Epithelial cell of esophagus (primary cell): ENCODE data around the gene RELL2.

Source experiments
- DNase-seq: peaks from one replicate; pipeline ENCODE4 v3.0.0; 2010; ENCODE audit warnings: low read depth
- H3K4me3 ChIP-seq: 2 replicates; pipeline ENCODE4 v1.5.1; 2011; ENCODE audit warnings: mild to moderate bottlenecking, low read length, control low read depth
- TF ChIP-seq, protein P1 (sequence below): IDR thresholded peaks from 2 replicates; pipeline ENCODE4 v1.5.1; 2011; ENCODE audit warnings: low read depth, mild to moderate bottlenecking, low read length, control low read depth, inconsistent platforms; ENCODE audit not compliant: insufficient read depth; ENCODE audit errors: missing control alignments

RELL2 gene

DNA sequence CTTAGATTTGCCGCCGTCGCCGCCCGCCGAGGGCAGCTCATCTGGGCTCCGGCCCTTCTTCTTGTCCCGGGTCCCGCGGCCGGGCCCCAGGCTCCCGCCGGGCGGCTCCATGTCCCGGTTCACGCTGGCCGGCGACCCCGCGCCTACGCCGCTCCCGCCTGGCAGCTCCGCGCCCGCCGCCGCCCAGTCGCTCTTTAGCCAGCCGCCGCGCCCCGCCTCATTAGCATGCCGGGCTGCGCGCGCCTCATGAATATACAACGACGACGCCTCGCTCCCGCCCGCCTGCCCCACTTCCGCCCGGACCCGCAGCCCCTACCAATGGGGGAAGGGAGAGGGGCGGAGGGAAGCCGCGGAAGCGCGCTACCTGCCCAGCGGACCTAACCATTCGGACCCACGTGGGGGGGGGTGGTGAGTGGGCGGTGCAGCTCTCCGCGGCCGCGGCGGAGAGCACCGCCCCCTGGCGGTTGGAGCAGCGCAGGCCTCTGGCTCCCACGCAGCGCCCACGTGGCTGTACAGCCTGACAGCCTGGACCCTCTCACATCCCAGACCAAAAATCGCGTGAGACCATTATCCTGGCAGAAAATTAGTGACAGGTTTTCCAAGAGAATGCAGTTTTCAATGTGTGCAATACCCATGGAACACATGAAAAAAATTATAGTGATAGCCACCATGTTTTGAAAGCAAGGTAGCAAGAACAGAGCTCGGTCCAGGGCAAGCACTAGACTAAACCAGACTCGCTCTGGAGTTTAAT is 17.8 kb upstream of the RELL2 start, which contains the start of gene DIAPH1:
DIAPH1 (minus strand) TSS at position 197 of the 751 bp plus-strand sequence; CDS start at position 111, 86 bp downstream.
- H3K4me3 ChIP-seq, result peak within 1 kb of the TSS; percentile 80
- TF ChIP-seq, protein P1, sequence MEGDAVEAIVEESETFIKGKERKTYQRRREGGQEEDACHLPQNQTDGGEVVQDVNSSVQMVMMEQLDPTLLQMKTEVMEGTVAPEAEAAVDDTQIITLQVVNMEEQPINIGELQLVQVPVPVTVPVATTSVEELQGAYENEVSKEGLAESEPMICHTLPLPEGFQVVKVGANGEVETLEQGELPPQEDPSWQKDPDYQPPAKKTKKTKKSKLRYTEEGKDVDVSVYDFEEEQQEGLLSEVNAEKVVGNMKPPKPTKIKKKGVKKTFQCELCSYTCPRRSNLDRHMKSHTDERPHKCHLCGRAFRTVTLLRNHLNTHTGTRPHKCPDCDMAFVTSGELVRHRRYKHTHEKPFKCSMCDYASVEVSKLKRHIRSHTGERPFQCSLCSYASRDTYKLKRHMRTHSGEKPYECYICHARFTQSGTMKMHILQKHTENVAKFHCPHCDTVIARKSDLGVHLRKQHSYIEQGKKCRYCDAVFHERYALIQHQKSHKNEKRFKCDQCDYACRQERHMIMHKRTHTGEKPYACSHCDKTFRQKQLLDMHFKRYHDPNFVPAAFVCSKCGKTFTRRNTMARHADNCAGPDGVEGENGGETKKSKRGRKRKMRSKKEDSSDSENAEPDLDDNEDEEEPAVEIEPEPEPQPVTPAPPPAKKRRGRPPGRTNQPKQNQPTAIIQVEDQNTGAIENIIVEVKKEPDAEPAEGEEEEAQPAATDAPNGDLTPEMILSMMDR, result peak; percentile 76
- DNase-seq, result peak; percentile 99

DNA sequence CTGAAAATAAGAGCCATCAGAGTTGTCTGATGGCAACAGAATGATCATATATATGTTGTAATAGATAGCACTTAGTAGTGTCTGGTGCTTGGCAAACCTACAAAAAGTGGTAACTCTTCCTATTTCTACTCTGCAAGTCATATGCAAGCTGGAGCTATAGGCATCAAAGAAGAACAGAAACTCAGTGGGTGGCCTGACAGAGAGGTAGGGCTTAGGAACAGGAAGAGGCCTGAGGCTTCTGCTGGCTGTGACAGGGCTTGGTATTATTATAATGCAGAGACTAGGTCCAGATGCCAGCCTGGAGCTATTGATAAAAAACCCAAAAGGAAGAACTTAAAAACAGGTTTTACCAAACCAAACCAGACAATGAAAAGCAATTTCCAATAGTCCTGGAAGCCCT is 13.6 kb upstream of the RELL2 start:
- TF ChIP-seq, protein P1, result no peak
- DNase-seq, result no peak
- no peak overlapping the region for H3K4me3 ChIP-seq

DNA sequence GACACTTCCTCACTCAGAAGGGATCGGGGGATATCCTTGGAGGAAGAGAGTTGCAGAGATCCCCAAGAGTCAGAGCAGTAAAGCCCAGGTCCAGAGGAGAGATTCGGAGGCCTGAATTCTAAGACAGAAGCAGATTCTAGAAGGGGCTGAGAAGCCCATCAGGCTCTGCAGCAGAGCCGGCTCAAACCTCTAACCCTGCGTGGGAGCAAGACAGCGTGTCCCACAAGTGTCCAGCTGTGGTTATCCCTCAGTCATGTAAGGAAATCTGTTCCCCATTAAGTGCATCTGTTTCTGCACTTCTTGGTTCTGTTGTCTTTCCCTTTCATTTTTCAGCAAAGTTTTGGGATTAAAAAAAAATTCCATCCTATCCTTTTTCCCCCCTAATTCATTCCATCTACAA is 13.2 kb upstream of the RELL2 start:
- no peak for DNase-seq
- TF ChIP-seq, protein P1, result no peak
- no peak overlapping the region for H3K4me3 ChIP-seq

DNA sequence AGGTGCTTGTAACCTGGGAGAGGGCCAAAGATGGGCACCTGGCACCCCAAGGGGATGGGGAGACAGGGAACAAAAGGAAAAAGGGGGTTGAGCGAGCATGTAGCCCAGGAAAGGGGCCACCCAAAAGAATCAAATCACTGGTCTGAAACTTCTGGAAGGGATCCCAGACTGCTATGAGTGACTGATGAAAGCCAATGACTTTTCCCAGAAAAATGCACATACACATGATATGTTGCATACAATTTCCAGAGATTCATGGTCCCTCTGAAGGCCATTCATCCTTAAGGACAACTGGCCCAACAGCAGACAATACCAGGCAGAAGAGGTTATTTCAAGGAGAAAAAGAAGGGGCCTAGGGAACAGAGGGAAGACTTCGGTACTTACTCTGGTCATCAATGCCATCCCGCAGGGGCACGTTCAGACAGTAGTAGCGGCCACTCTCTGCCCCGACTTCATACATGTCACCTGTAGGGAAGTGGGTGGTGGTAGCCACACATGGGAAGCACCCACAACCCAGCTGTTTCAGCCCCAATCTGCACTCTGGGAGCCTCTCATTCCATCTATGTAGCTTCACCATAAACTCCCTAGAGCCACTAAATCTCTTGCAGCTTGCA is 8.5 kb upstream of the RELL2 start:
- H3K4me3 ChIP-seq, result no peak overlapping the region
- TF ChIP-seq, protein P1, result no peak
- no peak for DNase-seq

DNA sequence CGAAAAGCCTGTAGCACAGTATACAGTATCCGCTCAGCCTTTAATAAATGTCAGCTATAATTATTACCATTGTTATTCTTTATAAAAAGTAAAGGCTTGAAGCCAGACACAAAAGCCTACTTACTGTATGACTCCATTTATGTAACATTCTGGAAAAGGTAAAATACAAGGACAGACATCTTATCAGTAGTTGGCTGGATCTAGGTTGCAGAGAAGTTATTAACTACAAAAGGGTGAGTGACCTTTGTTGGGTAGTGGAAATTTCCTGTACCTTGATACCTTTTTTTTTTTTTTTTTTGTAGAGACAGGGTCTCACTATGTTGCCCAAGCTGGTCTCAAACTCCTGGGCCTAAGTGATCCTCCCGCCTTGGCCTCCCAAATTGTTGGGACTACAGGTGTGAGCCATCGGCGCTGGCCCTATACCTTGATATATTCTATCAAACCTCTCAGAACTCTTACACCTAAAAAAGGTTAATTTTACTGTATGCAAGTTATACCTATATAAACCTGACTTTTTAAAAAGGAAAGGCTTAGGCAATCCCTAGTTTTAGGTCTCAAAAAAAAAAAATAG is 6.1 kb upstream of the RELL2 start:
- TF ChIP-seq, protein P1, result no peak
- no peak for DNase-seq
- H3K4me3 ChIP-seq, result no peak overlapping the region

DNA sequence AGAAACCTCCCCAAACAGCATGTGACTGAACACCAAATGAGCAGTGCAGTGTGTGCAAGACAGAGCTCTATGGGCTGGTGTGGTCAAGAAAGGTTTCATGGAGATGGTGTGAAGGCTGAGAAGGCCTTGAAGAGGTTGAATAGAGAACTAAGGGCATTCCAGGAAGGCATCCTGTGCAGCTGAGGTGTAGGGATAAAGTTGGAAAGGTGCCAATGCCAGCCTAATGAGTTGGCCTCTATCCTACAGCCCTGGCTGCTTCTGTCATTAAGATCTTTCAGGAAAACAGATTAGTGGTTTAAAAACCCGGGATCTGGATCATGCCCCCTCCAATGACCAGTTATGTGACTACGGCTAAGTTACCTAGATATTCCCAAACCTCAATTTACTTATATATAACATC is 4.1 kb upstream of the RELL2 start:
- DNase-seq, result no peak
- TF ChIP-seq, protein P1, result no peak
- H3K4me3 ChIP-seq, result no peak overlapping the region
